Uterus (tissue), 4 donors: ENCODE data around the gene EHD3. TPM values are rescaled to one million over a fixed set of nuclear protein-coding genes. Genes with fewer than 3 reads are reported as not detected.

Experiments used
- DNase-seq, 2 donors: peaks; one replicate each; pipeline ENCODE4 v3.0.0-alpha.2; 2019 to 2020
- H3K27ac ChIP-seq, 2 donors: fragments of 200-600 bp; sonication (generic); 1 replicate in 1 of 2; 2 replicates in 1 of 2; pipeline ENCODE4 v1.5.1; 2016 to 2018
- H3K27me3 ChIP-seq, 2 donors: fragments of 200-600 bp; sonication (generic); one replicate each; pipeline ENCODE4 v1.5.1; 2018 to 2019; ENCODE audit warnings: control low read depth in 1 of 2
- H3K36me3 ChIP-seq, 2 donors: fragments of 200-600 bp; sonication (generic); one replicate each; pipeline ENCODE4 v1.5.1; 2019; ENCODE audit warnings: control low read depth in 1 of 2
- H3K4me1 ChIP-seq, 2 donors: fragments of 200-600 bp; sonication (generic); one replicate each; pipeline ENCODE4 v1.5.1; 2018 to 2019; ENCODE audit warnings: control low read depth in 1 of 2
- H3K4me3 ChIP-seq, 2 donors: fragments of 200-600 bp; sonication (generic); 1 replicate in 1 of 2; 2 replicates in 1 of 2; pipeline ENCODE4 v1.5.1; 2018 to 2019; ENCODE audit warnings: mild to moderate bottlenecking in 1 of 2
- H3K9me3 ChIP-seq, 2 donors: fragments of 200-600 bp; sonication (generic); one replicate each; pipeline ENCODE4 v1.5.1; 2019; ENCODE audit warnings: control low read depth in 1 of 2
- POLR2A ChIP-seq, 2 donors: fragments of 450-650 bp; IDR thresholded peaks; one replicate each; pipeline ENCODE4 v1.6.1; 2016; ENCODE audit warnings: antibody characterized with exemption in 2 of 2, mild to moderate bottlenecking in 1 of 2, moderate library complexity in 1 of 2
- intact Hi-C: fragments of 100-400 bp; cut with DNase I; formaldehyde crosslinking; loops from one replicate; pipeline ENCODE4 v1.15.1; 2023; ENCODE audit warnings: low total_unique reads
- total RNA-seq, 4 donors: library from RNA; depleted of rRNA in 3 of 4; stranded (reverse); fragments of >200 nt in 3 of 4; gene quantifications; one replicate each; pipeline versions ENCODE4 v1.1.0 to v1.2.4, GENCODE V29; 2014 to 2023
- TF ChIP-seq, protein P1 (sequence below), 4 experiments: fragments of 200-600 bp in 2 of 4; fragments of 450-650 bp in 2 of 4; sonication (generic) in 2 of 4; IDR thresholded peaks; one replicate each; pipeline ENCODE4 v1.5.1; 2016 to 2019; ENCODE audit warnings: antibody characterized with exemption in 4 of 4, mild to moderate bottlenecking in 2 of 4, moderate library complexity in 1 of 4
- donor health status: DM: yes; HTN: yes; CAD: no.

The EHD3 gene
- total RNA-seq, 4 donors from 2014 or later, result 2.6 to 13.1 (median 4.8) TPM

DNA sequence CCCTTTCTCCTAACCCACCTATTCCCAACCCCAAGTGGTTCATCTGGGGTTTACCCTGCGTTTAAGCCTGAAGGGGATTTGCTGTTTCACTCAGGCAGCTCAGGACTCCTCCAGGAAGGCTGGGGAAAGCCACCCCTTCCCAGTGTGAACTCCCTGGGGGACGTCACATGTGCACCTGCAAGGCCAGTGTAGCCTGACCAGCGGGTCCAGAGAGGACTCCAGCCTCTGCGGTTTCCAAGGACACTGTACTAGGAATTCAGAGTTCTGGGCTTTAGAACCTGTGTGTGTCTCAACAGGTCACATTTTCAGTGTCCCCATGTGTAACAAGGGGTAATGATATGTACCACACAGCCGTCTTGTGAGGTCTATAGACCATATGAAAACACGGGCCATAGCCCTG, 17.9 kb downstream of the EHD3 start:
- TF ChIP-seq POLR2A (IDR thresholded peaks at IDR 0.05), result no peak
- TF ChIP-seq, protein P1, sequence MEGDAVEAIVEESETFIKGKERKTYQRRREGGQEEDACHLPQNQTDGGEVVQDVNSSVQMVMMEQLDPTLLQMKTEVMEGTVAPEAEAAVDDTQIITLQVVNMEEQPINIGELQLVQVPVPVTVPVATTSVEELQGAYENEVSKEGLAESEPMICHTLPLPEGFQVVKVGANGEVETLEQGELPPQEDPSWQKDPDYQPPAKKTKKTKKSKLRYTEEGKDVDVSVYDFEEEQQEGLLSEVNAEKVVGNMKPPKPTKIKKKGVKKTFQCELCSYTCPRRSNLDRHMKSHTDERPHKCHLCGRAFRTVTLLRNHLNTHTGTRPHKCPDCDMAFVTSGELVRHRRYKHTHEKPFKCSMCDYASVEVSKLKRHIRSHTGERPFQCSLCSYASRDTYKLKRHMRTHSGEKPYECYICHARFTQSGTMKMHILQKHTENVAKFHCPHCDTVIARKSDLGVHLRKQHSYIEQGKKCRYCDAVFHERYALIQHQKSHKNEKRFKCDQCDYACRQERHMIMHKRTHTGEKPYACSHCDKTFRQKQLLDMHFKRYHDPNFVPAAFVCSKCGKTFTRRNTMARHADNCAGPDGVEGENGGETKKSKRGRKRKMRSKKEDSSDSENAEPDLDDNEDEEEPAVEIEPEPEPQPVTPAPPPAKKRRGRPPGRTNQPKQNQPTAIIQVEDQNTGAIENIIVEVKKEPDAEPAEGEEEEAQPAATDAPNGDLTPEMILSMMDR (IDR thresholded peaks at IDR 0.05), result no peak
- H3K4me3 ChIP-seq, result no peak overlapping the region
- H3K36me3 ChIP-seq, result no peaks in the 10 kb centered on the region
- DNase-seq, result no peak
- H3K27ac ChIP-seq, result no peak overlapping the region
- H3K9me3 ChIP-seq, result no peaks in the 10 kb centered on the region
- H3K4me1 ChIP-seq, result no peaks in the 10 kb centered on the region
- H3K27me3 ChIP-seq, result no peaks in the 10 kb centered on the region
- intact Hi-C loops, result no loop called here

DNA sequence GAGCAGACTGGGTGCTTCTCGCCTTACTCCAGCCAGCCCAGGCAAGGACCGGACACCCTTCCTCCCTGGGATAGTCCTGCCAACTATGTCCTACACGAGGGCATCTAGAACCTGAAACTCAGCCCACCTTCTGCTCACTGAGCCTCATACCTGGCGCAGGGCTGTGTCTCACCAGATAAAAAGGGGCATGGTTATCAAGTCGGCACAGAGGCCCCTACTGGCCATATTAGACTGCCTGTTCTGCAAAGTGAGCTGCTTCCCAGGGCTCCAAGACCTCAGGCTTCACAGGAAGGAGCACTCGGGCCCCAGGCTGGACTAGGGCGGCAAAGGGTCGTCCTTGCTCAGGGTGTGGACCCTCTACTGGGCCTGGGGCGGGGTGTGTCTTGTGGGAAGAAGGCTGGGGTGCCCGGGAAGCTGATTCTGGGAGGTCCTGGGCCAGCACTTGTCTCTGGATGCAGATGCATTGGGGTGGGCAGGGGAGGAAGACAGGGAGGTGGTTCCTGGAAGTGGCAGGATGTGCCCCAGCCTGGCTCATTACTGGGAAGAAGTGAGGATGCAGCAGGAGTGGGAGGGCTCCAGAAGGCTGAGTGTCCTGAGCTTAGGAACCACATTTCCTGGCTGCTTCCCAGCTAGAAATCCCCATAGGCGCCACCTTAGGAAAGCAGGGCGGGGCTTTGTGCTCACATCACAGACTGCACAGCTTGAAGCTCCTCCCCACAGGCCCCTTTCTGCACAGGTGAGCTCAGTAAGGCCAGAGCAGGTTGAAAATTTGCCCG, 19.6 kb downstream of the EHD3 start:
- intact Hi-C loops, result no loop called here
- Histone ChIP-seq H3K9me3 (no peaks in the 10 kb centered on the region), H3K36me3 (no peaks in the 10 kb centered on the region), H3K27ac (no peak overlapping the region), H3K4me1 (no peaks in the 10 kb centered on the region), H3K4me3 (no peak overlapping the region), H3K27me3 (no peaks in the 10 kb centered on the region)
- DNase-seq, result no peak
- TF ChIP-seq, protein P1 (IDR thresholded peaks at IDR 0.05), result no peak
- TF ChIP-seq POLR2A (IDR thresholded peaks at IDR 0.05), result no peak

DNA sequence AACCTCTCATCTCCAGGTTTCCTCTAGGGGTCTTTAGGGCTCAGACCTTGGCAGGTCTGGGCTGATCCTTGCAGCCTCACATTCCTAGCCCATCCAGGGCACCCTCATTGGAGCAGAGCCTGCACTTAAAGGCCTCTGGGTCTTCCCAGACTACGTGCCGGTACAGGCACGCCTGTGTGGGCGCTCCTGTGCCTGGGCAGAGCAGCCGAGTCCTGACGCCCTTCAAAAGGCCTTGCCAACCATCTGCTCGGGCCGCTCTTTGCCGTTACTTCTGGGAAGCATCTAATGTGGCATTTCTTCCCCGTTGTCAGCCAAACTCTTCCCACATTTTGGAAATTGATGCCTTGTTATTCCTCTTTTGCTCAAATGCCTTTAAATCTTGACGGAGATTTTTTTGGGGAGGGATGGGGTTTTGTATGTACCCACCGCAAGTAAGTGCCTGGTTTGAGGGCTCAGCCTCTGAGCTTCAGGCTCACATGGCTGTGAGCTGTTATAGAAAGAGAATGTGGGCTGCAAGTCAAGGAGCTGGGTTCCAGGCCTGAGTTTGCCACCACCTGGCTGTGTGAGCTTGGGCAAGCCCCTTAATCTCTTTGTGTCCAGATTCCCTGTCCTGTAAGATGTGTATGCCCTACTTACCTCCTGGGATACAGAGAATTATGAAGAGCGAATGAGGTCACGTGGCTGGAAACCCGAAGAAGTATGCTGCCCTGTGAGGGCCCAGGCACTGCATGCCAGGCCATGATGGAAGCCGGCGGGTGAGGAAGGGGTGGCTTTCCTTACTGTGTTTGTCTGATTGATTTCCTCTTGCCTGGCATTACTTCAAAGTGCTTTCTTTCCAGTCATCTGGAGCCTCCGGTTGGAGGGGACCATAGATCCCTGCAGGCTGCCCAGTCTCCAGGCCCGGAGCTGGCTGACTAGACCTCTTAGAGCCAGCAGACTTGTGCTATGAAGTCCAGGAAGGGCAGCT, 20.6 kb downstream of the EHD3 start:
- no peaks in the 10 kb centered on the region for H3K27me3 ChIP-seq
- H3K4me1 ChIP-seq, result no peaks in the 10 kb centered on the region
- intact Hi-C loops, result no loop called here
- H3K36me3 ChIP-seq, result no peaks in the 10 kb centered on the region
- H3K9me3 ChIP-seq, result no peaks in the 10 kb centered on the region
- DNase-seq, result no peak
- H3K27ac ChIP-seq, result no peak overlapping the region
- H3K4me3 ChIP-seq, result no peak overlapping the region
- no peak for TF ChIP-seq POLR2A (IDR thresholded peaks at IDR 0.05)
- TF ChIP-seq, protein P1 (IDR thresholded peaks at IDR 0.05), result no peak

DNA sequence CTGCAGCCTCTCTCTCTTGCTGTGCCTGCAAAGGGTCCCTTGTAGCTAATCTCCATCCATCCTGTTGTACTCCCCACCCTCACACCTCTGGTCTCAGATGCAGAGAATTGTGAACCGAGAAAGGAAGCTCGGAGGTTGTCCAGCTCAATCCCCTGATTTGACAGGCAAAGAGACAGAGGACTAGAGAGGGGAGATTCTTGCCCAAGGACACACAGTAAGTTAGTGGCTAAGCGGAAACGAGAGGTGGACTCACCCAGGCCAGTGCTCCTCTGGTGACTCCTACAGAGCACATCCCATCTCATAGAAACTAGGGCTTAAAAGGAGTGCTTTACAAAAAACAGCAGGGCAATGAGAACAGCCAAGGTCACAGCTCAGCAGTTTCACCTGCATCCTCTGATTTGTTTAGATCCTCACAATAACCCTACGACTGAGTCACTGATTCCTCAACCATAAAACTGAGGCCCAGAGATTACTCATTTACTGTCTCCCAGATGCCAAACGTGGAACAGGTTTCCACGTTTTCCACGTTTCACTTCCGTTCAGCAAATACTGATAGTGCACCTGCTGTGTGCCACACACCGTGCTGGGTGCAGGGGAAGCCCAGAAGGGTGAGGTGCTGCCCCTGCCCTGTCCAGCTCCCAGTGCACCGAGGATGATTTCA, 22.1 kb downstream of the EHD3 start:
- intact Hi-C loops, result no loop called here
- no peaks in the 10 kb centered on the region for H3K36me3 ChIP-seq
- no peak overlapping the region for H3K4me3 ChIP-seq
- no peak for DNase-seq
- H3K27ac ChIP-seq, result no peak overlapping the region
- H3K9me3 ChIP-seq, result no peaks in the 10 kb centered on the region
- no peak for TF ChIP-seq POLR2A (IDR thresholded peaks at IDR 0.05)
- TF ChIP-seq, protein P1 (IDR thresholded peaks at IDR 0.05), result no peak
- no peaks in the 10 kb centered on the region for H3K27me3 ChIP-seq
- H3K4me1 ChIP-seq, result no peaks in the 10 kb centered on the region
